Activated T-helper 9 cell treated with anti-CD3 and anti-CD28 coated beads, Interleukin-2, amount 50 U/mL, for 16 hours (primary cell): ENCODE results near the gene LIG1.

Source experiments
- DNase-seq: peaks from one replicate; pipeline ENCODE4 v3.0.0-alpha.2; 2020; ENCODE audit warnings: low read depth

LIG1 gene

DNA sequence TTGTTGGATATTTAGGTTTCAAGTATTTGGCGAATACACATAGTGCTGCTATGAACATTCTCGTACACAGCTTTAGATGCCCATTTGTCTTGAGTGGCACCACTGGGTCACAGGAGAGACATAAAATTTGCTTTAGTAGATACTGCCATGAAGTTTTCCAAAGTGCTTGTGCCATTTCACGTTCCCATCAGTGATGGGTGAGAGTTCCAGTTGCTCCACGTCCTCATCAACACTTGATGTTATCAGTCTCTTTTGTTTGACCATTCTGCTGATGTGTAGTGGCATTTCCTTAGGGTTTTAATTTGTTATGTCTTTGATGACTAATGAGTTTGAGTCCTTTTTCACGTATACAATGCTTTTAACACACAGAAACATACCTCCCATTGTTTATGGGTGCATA is 11.4 kb upstream of the LIG1 start:
- DNase-seq: no peak

- DNase-seq: no peak
Observed at GRCh38 chr19:48176226-48176625, 6.1 kb upstream of the LIG1 start.

DNA sequence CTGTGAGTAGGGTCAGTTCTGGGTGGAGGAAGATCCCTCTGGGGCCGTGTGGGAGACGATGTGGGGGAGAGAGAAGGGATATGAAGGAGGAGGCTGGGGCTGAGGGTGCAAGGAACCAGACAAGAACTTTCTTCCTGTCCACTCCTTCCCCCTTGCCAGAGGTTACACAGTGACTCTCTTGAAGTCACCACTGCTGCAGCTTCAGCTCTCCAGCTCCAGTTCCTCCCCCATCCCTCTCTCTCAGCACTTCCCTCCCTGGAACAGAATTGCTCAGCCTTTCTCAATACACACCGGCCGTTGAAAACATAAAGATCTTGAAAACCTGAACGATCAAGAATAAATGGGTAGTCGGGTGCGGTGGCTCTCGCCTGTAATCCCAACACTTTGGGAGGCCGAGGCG is 5.4 kb upstream of the LIG1 start:
- no peak for DNase-seq

DNA sequence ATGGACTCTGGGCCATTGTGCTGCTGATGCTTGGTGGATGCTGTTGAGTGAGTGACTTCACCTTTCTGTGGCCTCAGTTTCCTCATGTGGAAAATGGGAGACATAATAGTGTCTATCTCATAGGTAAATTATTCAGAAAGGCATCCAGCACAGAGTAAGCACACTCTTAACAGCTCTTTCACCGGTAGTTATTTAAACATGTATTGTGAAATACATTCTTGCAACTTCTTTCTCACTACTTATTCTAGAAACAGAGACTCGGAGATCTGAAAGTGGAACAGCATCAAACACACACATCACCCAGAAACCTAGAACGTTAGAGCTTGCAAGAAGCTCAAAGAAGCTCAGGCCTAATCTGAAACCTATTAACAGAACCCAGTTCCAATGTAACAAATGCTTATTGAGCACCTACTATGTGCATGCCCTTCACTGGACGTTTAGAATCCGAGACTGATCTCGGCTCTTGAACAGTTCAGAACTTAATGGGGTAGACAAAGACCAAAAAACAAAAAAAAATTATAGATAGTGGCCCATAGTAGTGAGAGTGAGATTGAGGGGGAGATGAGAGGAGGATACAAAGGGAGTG is 4.4 kb upstream of the LIG1 start:
- DNase-seq: no peak

DNA sequence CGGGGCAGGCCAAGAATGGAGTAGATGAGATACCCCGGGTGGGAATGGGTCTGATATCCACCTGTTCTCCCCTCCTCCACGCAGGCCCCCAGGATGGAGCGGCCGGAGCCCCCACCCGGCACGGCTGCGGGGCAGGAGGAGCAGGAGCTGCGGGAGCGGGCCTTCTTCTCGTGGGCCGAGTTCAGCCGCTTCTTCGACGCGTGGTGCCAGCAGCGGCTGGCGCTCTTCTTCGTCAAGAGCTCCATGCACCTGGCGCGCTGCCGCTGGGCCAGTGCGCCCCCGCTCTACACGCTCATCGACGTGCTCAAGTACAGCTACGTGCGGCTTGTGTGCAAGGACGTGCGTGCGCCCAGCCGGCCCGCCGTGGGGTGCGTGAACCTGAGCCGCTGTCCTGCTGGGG is 1.6 kb upstream of the LIG1 start:
- DNase-seq: no peak

- DNase-seq: no peak
Observed at GRCh38 chr19:48170817-48171347, 738 bp upstream of the LIG1 start.

GRCh38 chr19:48169578-48169938 is 586 bp downstream of the LIG1 start:
- DNase-seq: peak; percentile 88

- no peak for DNase-seq
Observed at GRCh38 chr19:48168689-48169088, 1.5 kb downstream of the LIG1 start.

DNA sequence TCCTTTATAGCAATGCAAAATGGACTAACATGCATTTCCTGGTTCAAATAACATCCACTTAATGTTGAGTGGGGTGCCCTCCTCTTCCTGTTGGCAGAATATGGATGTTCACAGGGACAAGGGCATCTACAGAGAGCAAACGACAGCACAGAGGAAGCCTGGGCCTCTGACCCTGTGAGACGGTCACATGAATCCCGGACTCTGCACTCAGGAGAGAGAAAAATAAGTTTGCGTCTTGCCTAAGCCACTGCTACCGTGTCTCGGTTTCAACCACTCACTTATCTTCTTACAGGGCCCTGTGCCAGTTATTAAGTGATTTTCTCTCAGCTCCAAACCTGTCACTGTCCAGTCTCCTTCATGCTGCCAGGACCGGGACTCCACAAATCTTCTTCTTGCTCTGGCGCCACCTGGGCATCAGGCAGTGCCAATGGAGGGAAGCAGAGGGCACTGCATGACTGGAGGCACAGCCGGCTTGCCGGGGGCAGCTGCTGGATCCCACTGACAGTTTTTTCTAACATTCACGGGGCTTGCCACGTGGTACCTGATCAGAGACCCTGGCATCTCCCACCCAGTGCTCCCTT is 11.8 kb downstream of the LIG1 start:
- no peak for DNase-seq

GRCh38 chr19:48154003-48154402 is 16.1 kb downstream of the LIG1 start:
- no peak for DNase-seq

DNA sequence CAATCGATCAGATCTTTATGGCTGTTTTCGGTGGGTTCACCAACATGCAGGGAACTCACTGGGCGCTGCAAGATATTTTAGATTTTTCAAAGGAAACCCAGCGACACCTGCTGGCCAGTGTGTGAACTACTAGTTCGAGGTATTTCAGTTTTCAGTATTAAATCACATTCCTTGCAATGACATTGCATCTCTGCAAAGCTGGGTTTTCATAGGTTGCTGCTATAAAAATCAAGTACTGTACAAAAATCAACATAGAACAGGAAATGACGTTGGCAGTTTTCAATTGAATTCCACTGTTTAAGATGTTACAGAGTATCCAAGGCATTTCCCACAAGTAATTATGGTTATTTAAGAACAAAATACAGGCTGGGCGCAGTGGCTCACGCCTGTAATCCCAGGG is 17.6 kb downstream of the LIG1 start:
- peak; percentile 57 for DNase-seq

DNA sequence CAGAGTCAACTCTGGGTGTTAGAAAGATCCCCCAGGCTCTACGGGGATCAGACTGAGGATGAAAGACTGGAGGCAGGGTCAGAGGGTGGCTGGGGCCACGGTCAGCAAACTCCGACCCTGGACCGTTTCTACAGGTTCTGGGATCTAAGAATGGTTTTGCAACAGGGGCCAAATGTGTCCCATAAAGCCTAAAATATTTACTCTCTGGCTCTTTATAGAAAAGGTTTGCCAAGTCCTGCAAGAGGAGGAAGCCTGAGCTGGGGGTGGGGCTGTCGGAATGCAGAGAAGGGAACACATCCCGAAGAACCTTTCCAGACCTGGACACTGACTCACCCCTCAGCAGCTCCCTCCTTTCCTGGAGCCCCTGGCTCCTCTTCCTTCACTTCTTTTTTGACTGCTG is 20.7 kb downstream of the LIG1 start:
- no peak for DNase-seq

- no peak for DNase-seq
Observed at GRCh38 chr19:48148576-48148975, 21.6 kb downstream of the LIG1 start.

GRCh38 chr19:48147597-48148175 is 22.5 kb downstream of the LIG1 start:
- no peak for DNase-seq

GRCh38 chr19:48139053-48139452 is 31.1 kb downstream of the LIG1 start:
- no peak for DNase-seq

- DNase-seq: no peak
Observed at GRCh38 chr19:48137411-48137810, 32.7 kb downstream of the LIG1 start.

DNA sequence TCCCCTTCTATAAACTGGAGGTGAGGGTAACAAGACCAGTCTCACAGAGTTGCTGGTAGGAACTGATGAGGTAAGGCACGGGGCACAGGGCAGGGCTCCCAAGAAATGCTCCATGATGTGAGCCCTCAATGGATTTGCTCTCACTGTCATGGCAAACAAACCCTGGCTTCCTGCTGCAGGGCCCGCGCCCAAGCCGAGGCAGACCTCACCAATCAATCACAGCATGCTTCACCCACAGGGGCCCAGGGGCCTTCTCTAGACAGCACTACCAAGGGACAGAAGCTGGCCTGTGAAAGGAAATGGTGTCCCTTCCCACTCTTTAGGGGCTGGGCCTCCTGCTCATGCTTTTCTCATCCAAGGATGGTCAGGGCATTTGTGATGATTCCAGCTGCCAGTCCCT is 33.6 kb downstream of the LIG1 start:
- no peak for DNase-seq

DNA sequence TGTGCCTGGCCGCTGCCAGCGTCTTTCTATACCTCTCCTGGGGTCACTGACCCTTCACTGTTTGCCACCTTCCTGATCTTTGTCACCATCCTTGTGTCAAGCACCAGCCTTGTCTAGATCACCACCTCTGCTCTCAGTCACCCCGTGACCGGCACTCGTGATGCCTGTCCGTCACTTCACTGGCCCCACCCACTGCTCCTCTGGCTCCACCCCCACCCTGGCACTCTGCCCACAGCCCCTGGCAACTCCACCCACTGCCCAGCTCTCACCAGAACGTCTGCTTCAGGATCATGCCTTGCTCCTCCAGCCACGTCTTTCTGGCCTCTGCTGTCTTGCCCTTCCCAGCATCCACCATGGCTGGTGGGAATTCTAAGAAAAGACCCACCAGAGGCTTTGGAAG is 34.7 kb downstream of the LIG1 start:
- DNase-seq: no peak

DNA sequence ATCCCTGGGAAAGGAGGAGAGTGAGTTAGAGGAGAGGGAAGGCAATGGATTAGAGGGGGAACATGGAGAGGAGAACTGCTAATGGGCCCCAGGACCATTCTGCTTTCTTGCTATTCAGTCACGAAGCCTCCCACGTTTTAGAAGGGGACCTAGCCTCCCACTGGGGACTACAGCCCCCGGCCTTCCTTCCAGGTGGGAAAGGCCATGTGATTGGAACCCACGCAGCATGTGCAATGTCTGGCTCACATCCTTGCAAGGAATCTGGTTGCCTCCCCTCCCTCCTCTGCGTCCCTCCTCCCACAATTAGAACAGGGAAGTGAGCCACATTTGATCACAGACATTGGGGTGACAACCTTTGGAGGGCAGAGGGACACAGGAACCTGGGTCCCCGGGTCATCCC is 37.0 kb downstream of the LIG1 start:
- DNase-seq: no peak

- no peak for DNase-seq
Observed at GRCh38 chr19:48127561-48127960, 42.6 kb downstream of the LIG1 start.

- DNase-seq: no peak
Observed at GRCh38 chr19:48123907-48124651, 46.1 kb downstream of the LIG1 start.

DNA sequence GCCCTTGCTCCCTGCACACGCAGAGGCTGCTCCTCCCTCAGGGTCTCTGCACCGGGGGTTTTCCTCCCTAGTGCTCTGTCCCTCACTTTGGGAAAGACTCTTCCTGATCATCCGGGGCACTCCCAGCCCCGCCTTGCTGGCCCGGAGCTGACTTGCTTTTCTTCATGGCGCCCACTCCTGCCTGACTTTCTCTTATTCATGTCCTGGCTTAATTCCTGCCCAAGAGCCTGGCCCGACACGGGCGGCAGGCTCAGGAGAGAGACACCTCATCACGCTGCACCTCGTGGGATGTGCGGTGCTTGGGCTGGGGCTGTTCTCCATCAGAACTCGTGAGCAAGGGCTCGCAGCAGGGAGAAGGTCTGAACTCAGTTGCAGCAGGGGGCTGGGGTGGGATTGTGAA is 47.7 kb downstream of the LIG1 start:
- DNase-seq: no peak

DNA sequence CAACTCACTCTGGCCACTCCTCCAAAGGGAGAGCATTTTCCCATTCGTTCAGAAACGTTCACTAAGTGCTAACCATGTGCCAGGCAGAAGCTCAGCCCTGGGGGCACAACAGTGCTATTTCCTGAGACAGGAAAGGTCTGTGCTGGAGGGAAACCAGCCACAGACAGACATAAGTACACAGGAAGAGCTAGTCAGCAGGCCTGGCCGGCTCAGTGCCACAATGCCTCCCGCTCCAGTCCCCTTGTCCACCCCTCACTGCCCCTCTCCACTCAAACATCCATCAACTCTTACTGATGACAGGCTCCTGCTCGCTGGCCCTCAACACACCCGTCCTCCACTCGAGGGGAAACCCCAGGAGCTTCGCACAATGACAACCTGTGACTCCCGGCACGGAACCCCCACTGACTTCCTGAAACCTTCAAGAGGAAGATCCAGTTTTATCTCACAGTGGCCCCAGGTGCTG is 48.2 kb downstream of the LIG1 start:
- DNase-seq: no peak
